Rectal smooth muscle tissue (tissue), 1 donor: ENCODE data around the gene PDE3A.
A peak's percentile ranks its signal among the peaks of the same experiment; 100 is the strongest.
"Not testable (repeated sequence)": the region's sequence is repeated elsewhere in the genome, so short reads cannot be mapped to it uniquely, and the experiment has no call there.

Experiments
- H3K27ac ChIP-seq: one replicate; pipeline ENCODE4 v1.7.0; 2013; ENCODE audit warnings: low read depth, low read length, inconsistent platforms
- H3K27me3 ChIP-seq: one replicate; pipeline ENCODE4 v1.7.0; 2013; ENCODE audit warnings: low read length; ENCODE audit not compliant: control insufficient read depth, insufficient read depth
- H3K36me3 ChIP-seq: one replicate; pipeline ENCODE4 v1.7.0; 2013; ENCODE audit warnings: low read length; ENCODE audit not compliant: control insufficient read depth, insufficient read depth
- H3K4me1 ChIP-seq: one replicate; pipeline ENCODE4 v1.7.0; 2013; ENCODE audit warnings: low read length; ENCODE audit not compliant: control insufficient read depth, insufficient read depth
- H3K4me3 ChIP-seq: one replicate; pipeline ENCODE4 v1.7.0; 2013; ENCODE audit warnings: low read length
- H3K9ac ChIP-seq: one replicate; pipeline ENCODE4 v1.7.0; 2013; ENCODE audit warnings: low read length

The PDE3A gene

DNA sequence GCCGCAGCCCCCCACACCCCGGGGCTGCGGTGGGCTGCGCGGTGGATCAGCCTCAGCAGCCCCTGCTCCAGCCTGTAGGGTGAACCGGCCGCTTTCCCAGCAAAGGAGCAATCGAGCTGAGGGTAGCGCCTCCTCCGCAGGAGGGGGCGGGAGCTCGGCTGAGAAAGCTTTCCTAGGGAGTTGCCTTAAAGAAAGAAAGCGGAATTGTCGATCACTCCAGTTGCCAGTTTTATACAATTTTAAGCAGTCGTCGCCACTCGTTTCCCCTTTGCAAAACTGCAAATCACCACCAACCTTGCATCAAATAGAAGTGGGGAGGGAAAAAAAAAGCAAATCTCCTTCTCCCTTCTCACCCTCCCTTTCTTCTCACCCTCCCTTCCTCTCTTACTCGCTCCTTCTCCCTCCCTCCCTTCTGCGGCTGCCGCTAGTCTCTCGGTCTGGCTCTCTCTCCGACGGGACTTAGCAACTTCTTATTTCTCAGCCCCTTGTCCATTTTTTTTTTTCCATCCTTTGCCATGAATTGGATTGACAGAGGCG is at the start of gene PDE3A:
TSS of gene PDE3A (plus strand) at position 424 of the 537 bp plus-strand sequence. CDS start 748 bp downstream, outside the sequence.
- Histone ChIP-seq H3K4me1 (peaks cover 3% of the 10 kb centered on the region), H3K27ac (peak within 1 kb of the TSS; percentile 76), H3K27me3 (no peaks in the 10 kb centered on the region), H3K9ac (no peak within 1 kb of the TSS), H3K36me3 (no peaks in the 10 kb centered on the region), H3K4me3 (peak within 1 kb of the TSS; percentile 89)

DNA sequence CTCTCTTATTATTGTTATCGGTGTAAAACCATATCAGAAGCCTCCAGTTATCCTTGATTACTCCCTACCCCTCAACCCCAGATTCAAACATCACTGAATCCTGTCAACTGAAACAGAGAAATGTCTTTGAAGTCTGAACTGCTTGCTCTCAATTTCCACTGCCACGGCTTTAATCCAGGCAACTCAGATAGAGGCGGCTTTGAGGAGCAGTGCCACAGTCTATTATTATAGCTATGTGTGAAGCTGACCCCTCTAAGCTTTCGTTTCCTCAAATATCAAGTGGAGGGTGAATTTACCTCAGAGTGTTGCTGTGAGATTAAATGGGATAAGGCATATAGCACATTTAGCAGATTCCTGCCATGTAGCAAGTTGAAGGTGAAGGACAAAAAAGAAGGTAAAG is 49.0 kb upstream of the PDE3A start:
- H3K36me3 ChIP-seq: no peaks in the 10 kb centered on the region
- no peak overlapping the region for H3K9ac ChIP-seq
- H3K4me1 ChIP-seq: no peaks in the 10 kb centered on the region
- H3K27ac ChIP-seq: no peak overlapping the region
- no peaks in the 10 kb centered on the region for H3K27me3 ChIP-seq
- no peak overlapping the region for H3K4me3 ChIP-seq

DNA sequence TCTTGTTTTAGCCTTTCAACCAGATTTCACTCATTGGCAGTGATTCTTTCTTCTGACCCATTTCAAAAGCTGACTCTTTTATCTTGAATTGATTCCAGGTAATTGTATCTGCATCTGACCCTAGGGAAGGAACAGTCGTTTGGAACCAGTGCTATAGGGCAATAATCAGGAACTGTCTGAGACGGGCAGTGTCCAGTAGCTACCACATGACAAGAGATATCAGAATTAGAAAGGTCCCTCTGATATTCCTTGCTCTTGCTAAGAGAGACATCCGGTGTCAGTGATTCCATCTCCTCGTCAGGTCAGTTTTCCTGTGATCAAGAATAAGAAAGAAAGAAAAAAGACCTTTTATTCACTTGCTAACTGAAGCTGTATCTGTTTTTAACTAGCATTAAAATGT is 47.8 kb upstream of the PDE3A start:
- H3K9ac ChIP-seq: no peak overlapping the region
- H3K27me3 ChIP-seq: no peaks in the 10 kb centered on the region
- H3K36me3 ChIP-seq: no peaks in the 10 kb centered on the region
- H3K27ac ChIP-seq: no peak overlapping the region
- no peak overlapping the region for H3K4me3 ChIP-seq
- no peaks in the 10 kb centered on the region for H3K4me1 ChIP-seq

DNA sequence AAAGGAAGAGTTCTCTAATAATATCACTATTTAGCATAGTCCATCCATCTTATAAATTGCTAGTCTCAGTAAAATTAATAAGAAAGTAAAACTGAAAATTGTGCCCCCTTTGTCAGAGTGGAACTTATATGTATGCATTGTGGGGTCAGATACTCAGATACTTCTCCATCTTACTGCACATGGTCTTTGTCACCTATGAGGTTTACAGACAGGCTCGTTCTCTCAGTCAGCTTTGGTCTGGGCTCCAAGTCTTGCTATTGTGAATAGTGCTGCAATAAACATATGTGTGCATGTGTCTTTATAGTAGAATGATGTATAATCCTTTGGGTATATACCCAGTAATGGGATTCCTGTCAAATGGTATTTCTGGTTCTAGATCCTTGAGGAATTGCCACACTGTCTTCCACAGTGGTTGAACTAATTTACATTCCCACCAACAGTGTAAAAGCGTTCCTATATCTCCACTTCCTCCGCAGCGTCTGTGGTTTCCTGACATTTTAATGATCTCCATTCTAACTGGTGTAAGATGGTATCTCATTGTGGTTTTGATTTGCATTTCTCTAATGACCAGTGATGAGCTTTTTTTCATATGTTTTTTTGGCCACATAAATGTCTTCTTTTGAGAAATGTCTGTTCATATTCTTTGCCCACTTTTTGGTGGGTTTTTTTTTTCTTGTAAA is 37.4 kb upstream of the PDE3A start:
- not testable (repeated sequence) for H3K4me1 ChIP-seq, H3K9ac ChIP-seq, H3K27me3 ChIP-seq, H3K4me3 ChIP-seq, H3K36me3 ChIP-seq, H3K27ac ChIP-seq

DNA sequence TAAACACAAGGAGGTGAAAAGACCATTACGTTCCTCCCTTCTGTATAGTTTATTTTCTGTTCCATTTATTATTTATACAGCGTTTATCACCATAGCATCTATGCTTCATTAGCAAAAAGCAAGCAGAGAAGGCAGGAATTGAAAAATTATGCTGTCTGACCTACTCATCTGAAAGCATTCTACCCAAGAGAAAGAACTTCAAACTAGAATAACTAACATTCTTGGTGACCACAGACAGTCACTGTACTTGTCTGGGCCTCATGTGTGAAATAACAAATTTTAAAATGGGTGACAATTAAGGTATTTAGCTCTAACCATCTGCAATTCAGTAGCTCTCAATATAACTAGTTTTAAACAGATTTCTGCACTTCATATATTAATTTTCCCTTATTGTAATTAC is 29.3 kb upstream of the PDE3A start:
- no peaks in the 10 kb centered on the region for H3K4me1 ChIP-seq
- no peaks in the 10 kb centered on the region for H3K36me3 ChIP-seq
- H3K9ac ChIP-seq: no peak overlapping the region
- H3K27ac ChIP-seq: no peak overlapping the region
- no peak overlapping the region for H3K4me3 ChIP-seq
- no peaks in the 10 kb centered on the region for H3K27me3 ChIP-seq

DNA sequence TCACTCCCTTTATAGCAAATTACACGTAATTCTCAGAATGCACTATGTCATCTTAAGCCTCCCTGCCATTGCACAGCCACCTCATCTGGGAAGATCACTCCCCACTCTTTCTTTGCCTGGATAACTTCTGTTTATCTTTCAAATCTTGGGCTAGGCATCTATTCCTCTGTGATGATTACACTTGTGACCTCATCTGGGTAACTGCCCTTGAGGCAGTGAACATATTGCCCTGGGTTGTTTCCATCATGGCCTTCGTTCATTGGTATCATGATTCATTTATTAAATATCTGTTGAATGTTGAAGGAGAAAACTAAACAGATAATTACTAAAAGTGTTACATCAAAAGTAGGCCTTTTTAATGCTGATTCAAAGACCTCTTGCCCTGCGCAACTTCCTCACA is 26.2 kb upstream of the PDE3A start:
- Histone ChIP-seq H3K4me3 (no peak overlapping the region), H3K9ac (no peak overlapping the region), H3K27ac (no peak overlapping the region), H3K27me3 (no peaks in the 10 kb centered on the region), H3K36me3 (no peaks in the 10 kb centered on the region), H3K4me1 (no peaks in the 10 kb centered on the region)

DNA sequence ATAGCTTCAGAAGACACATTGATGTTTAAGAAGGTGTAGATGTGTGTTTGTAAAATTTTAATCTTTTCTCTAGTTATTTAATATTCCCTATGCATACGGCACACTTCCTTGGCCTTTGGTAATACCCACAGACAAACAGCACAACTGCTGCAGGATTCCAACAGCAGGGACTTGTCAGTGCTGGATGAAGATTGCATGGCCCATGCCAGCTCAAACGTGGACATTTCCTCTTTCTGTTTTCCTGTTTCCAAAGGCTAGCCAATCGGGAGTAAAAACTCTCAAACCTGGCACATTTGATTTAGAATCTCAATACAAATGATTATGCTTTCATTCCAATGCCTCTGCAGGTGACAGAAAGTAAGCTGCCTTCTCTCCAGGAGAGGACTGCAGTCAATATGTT is 22.5 kb upstream of the PDE3A start:
- Histone ChIP-seq H3K9ac (no peak overlapping the region), H3K27ac (no peak overlapping the region), H3K4me3 (no peak overlapping the region), H3K27me3 (no peaks in the 10 kb centered on the region), H3K36me3 (no peaks in the 10 kb centered on the region), H3K4me1 (peaks cover 3% of the 10 kb centered on the region)

DNA sequence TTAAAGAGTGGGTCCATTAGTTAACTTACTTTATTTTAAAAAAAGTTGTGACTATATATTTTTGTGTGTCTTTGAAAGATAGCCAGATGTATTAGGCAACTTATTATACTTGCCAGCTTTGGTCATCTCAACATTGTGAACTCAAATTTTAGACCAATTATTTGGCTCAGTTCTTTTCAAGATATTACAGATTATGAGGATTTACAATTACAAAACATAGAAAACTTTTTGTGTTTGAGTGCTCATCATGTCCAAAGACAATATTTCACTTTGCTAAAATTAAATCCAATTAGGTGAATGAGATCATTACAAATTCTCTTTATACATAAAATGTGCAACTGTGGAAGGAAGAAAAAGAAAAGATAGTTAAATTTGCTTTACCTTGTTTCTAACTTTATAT is 18.3 kb upstream of the PDE3A start:
- Histone ChIP-seq H3K36me3 (no peaks in the 10 kb centered on the region), H3K27ac (no peak overlapping the region), H3K4me3 (no peak overlapping the region), H3K9ac (no peak overlapping the region), H3K27me3 (no peaks in the 10 kb centered on the region), H3K4me1 (peaks cover 7% of the 10 kb centered on the region)

DNA sequence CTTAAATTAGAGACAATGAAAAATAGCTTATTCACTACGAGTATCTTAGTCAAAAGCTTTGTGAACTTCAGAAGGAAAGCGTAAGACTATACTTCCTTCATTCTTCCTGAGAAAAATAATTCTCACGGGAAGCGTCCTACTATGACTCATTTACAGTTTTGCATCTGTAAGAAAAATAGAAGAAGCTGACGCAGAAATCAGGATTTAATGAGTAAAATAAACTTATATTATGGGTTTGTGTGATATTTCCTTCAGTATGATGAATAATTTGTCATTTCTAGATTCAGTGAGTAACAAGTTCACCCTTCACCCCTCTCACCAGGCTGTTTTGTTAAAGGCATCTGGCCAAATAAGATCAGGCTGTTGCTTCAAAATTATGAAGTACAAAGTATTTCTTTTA is 17.8 kb upstream of the PDE3A start:
- H3K9ac ChIP-seq: no peak overlapping the region
- no peaks in the 10 kb centered on the region for H3K27me3 ChIP-seq
- no peak overlapping the region for H3K4me3 ChIP-seq
- no peak overlapping the region for H3K27ac ChIP-seq
- H3K4me1 ChIP-seq: peaks cover 7% of the 10 kb centered on the region
- H3K36me3 ChIP-seq: no peaks in the 10 kb centered on the region

DNA sequence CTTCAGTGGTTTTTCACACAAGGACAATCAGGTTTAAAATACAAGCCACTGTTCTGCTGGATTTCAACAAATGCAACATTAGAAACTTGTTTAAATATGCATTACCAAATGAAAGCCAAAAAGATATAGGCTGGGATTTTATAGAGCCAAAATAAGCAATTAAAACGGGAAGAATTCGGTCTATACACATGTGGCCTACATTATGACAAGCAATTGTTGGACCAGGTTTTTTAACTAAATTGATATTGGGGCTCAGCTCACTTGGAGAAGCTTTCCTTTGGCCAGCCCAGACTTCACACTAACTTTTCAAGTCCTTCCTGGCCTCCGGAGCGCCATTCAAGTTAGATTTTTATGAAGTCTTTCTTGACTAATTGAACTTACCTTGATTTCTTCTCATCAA is 16.9 kb upstream of the PDE3A start:
- Histone ChIP-seq H3K27ac (peak overlapping the region; percentile 8), H3K4me3 (no peak overlapping the region), H3K27me3 (no peaks in the 10 kb centered on the region), H3K9ac (no peak overlapping the region), H3K36me3 (no peaks in the 10 kb centered on the region), H3K4me1 (peaks cover 7% of the 10 kb centered on the region)

DNA sequence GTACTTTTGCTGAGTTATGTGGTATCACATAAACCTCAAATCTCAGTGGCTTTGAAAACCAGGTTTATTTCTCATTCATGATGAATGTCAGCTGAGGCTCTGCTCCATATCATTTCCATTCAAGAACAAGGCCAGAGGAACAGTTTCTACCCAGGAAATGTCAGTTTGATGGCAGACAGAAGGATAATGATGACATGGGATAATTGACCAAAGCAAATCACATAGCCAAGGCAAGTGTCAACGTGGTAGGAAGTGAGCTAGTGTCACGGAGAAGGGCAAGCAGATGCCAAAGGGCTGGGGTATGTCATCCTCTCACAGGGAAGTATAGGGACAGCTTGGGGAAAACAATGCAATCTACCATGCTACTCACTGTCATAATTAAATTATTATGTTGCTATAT is 12.3 kb upstream of the PDE3A start:
- Histone ChIP-seq H3K27ac (no peak overlapping the region), H3K27me3 (no peaks in the 10 kb centered on the region), H3K4me3 (no peak overlapping the region), H3K9ac (no peak overlapping the region), H3K4me1 (peaks cover 4% of the 10 kb centered on the region), H3K36me3 (no peaks in the 10 kb centered on the region)

DNA sequence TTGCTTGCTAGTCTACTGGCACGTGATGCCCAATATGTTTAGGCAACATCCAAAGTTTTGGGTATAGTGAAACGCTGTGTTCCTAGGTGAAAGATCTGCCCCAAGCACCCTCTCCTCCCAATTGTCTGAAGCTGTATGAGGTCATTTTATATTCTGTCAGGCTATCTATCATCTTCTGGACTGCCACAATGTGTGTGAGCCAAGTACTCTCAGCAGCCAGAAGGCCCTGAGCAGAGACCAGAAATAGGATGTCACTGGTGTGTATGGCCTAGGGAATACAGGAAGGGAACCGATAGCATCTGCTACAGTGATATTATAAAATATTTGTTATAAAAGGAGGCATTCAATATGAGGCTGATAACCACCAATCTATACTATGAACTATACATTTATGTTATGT is 7.9 kb upstream of the PDE3A start:
- no peak overlapping the region for H3K27ac ChIP-seq
- no peak overlapping the region for H3K9ac ChIP-seq

DNA sequence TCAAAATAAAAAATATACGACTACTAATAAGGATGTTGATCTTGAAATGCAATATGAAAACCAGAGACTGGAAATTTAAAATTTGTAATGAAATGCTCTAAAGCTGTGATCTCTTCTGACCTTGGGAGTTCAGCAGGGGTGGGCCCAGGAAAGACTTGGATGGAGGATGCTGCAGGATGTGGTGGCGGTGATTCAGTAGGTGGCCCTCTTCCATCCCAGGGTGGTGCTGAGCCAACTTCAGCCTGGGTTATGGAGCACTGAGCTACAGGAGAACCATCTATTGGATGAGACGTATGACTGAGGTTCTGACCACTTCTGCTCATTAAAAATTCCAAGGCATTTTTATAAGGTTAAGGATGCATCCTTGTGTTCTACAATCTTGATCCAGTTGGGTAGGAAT is 6.9 kb upstream of the PDE3A start:
- no peak overlapping the region for H3K9ac ChIP-seq
- H3K4me1 ChIP-seq: no peaks in the 10 kb centered on the region
- no peaks in the 10 kb centered on the region for H3K27me3 ChIP-seq
- H3K36me3 ChIP-seq: no peaks in the 10 kb centered on the region
- H3K4me3 ChIP-seq: no peak overlapping the region
- no peak overlapping the region for H3K27ac ChIP-seq

More for the DNA sequence above, 7.9 kb upstream of the PDE3A start:
- Histone ChIP-seq H3K27me3 (no peaks in the 10 kb centered on the region), H3K36me3 (no peaks in the 10 kb centered on the region), H3K4me1 (no peaks in the 10 kb centered on the region), H3K4me3 (no peak overlapping the region)
